DOHH2 (cell line): ENCODE results near the gene AKIP1.

ENCODE experiments used
- H3F3A ChIP-seq: fragments of 200-600 bp; sonication (generic), shearing (Covaris generic); 2 replicates; pipeline ENCODE4 v1.6.0; 2016; ENCODE audit warnings: antibody characterized with exemption, mild to moderate bottlenecking; ENCODE audit not compliant: control insufficient read depth, insufficient read depth
- H3K27ac ChIP-seq: fragments of 200-600 bp; sonication (generic); 2 replicates; pipeline ENCODE4 v1.5.1; 2014; ENCODE audit warnings: low read depth, mild to moderate bottlenecking, low read length, moderate library complexity
- H3K27me3 ChIP-seq: fragments of 200-600 bp; sonication (generic); 2 replicates; pipeline ENCODE4 v1.6.1; 2014; ENCODE audit warnings: mild to moderate bottlenecking, low read length, mixed read lengths; ENCODE audit not compliant: control insufficient read depth
- H3K36me3 ChIP-seq: fragments of 200-600 bp; sonication (generic); 2 replicates; pipeline ENCODE4 v1.6.1; 2014; ENCODE audit warnings: mild to moderate bottlenecking, low read length, moderate library complexity, mixed read lengths; ENCODE audit not compliant: control insufficient read depth
- H3K4me1 ChIP-seq: fragments of 200-600 bp; sonication (generic); 2 replicates; pipeline ENCODE4 v1.6.1; 2014; ENCODE audit warnings: mild to moderate bottlenecking, low read length, mixed read lengths; ENCODE audit not compliant: control insufficient read depth
- H3K4me2 ChIP-seq: fragments of 200-600 bp; sonication (generic); 2 replicates; pipeline ENCODE4 v1.6.0; 2014; ENCODE audit warnings: mild to moderate bottlenecking, low read length, moderate library complexity
- H3K4me3 ChIP-seq: fragments of 200-600 bp; sonication (generic); 2 replicates; pipeline ENCODE4 v1.5.1; 2014; ENCODE audit warnings: mild to moderate bottlenecking, low read length, mixed read lengths
- H3K79me2 ChIP-seq: fragments of 200-600 bp; sonication (generic); 2 replicates; pipeline ENCODE4 v1.6.1; 2014; ENCODE audit warnings: mild to moderate bottlenecking, low read length, mixed read lengths; ENCODE audit not compliant: control insufficient read depth
- H3K9me2 ChIP-seq: fragments of 200-600 bp; sonication (generic); replicated peaks from 2 replicates; pipeline ENCODE4 v1.6.1; 2014; ENCODE audit warnings: mild to moderate bottlenecking, low read length, mixed read lengths; ENCODE audit not compliant: control insufficient read depth
- H3K9me3 ChIP-seq: fragments of 200-600 bp; sonication (generic); 2 replicates; pipeline ENCODE4 v1.6.1; 2014; ENCODE audit warnings: antibody characterized with exemption, low read length, mixed read lengths; ENCODE audit not compliant: control insufficient read depth, insufficient read depth
- H4K20me1 ChIP-seq: fragments of 200-600 bp; sonication (generic); 2 replicates; pipeline ENCODE4 v1.6.0; 2014; ENCODE audit warnings: low read depth, mild to moderate bottlenecking, antibody characterized with exemption, low read length, moderate library complexity; ENCODE audit not compliant: control insufficient read depth, insufficient read depth
- EZH2phosphoT487 ChIP-seq: fragments of 200-600 bp; sonication (generic); IDR thresholded peaks from 2 replicates; pipeline ENCODE4 v1.6.1; 2017; ENCODE audit warnings: borderline replicate concordance, mild to moderate bottlenecking, antibody characterized with exemption, low read length, moderate library complexity, mixed read lengths
- TF ChIP-seq, protein P1 (sequence below): fragments of 200-600 bp; sonication (generic); IDR thresholded peaks from one replicate; pipeline ENCODE4 v1.5.1; 2014; ENCODE audit warnings: antibody characterized with exemption, mild to moderate bottlenecking, low read depth, low read length; ENCODE audit not compliant: poor library complexity, severe bottlenecking

Gene AKIP1

GRCh38 chr11:8928981-8929615 lies 18.1 kb downstream of the AKIP1 start:
- H3K9me2 ChIP-seq: no peaks in the 10 kb centered on the region
- no peaks in the 10 kb centered on the region for H3K4me1 ChIP-seq
- H3K4me2 ChIP-seq: no peak overlapping the region
- H3F3A ChIP-seq: no peaks in the 10 kb centered on the region
- no peaks in the 10 kb centered on the region for H3K27me3 ChIP-seq
- H3K9me3 ChIP-seq: no peaks in the 10 kb centered on the region
- no peak overlapping the region for H3K4me3 ChIP-seq
- H3K79me2 ChIP-seq: no peaks in the 10 kb centered on the region
- no peaks in the 10 kb centered on the region; the same call in 1 of the 2 replicates for H3K36me3 ChIP-seq
- H4K20me1 ChIP-seq: no peaks in the 10 kb centered on the region
- TF ChIP-seq, protein P1, sequence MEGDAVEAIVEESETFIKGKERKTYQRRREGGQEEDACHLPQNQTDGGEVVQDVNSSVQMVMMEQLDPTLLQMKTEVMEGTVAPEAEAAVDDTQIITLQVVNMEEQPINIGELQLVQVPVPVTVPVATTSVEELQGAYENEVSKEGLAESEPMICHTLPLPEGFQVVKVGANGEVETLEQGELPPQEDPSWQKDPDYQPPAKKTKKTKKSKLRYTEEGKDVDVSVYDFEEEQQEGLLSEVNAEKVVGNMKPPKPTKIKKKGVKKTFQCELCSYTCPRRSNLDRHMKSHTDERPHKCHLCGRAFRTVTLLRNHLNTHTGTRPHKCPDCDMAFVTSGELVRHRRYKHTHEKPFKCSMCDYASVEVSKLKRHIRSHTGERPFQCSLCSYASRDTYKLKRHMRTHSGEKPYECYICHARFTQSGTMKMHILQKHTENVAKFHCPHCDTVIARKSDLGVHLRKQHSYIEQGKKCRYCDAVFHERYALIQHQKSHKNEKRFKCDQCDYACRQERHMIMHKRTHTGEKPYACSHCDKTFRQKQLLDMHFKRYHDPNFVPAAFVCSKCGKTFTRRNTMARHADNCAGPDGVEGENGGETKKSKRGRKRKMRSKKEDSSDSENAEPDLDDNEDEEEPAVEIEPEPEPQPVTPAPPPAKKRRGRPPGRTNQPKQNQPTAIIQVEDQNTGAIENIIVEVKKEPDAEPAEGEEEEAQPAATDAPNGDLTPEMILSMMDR: no peak
- TF ChIP-seq EZH2phosphoT487: no peak
- H3K27ac ChIP-seq: no peak overlapping the region

- TF ChIP-seq, protein P1: no peak
- no peak for TF ChIP-seq EZH2phosphoT487
- H3K4me2 ChIP-seq: no peak overlapping the region
Observed at GRCh38 chr11:8930456-8931175, 19.6 kb downstream of the AKIP1 start.

GRCh38 chr11:8932564-8933180 lies 21.7 kb downstream of the AKIP1 start, which contains the start of gene C11orf16:
Gene C11orf16 (minus strand): TSS chr11:8932947. CDS start chr11:8932308, 639 bp downstream.
- no peak within 1 kb of the TSS for H3K4me3 ChIP-seq
- TF ChIP-seq, protein P1: no peak
- no peak for TF ChIP-seq EZH2phosphoT487
- H3K27ac ChIP-seq: no peak within 1 kb of the TSS
- H3K36me3 ChIP-seq: no peaks in the 10 kb centered on the region
- no peaks in the 10 kb centered on the region for H3K9me2 ChIP-seq
- H3F3A ChIP-seq: no peaks in the 10 kb centered on the region
- no peaks in the 10 kb centered on the region for H4K20me1 ChIP-seq
- no peaks in the 10 kb centered on the region for H3K4me1 ChIP-seq
- H3K27me3 ChIP-seq: no peaks in the 10 kb centered on the region
- no peaks in the 10 kb centered on the region for H3K79me2 ChIP-seq
- H3K4me2 ChIP-seq: no peak within 1 kb of the TSS
- H3K9me3 ChIP-seq: no peaks in the 10 kb centered on the region

More at GRCh38 chr11:8930456-8931175, 19.6 kb downstream of the AKIP1 start:
- H3K27ac ChIP-seq: no peak overlapping the region
- no peaks in the 10 kb centered on the region for H3K9me3 ChIP-seq
- H3K36me3 ChIP-seq: no peaks in the 10 kb centered on the region; the same call in 1 of the 2 replicates
- H3K9me2 ChIP-seq: no peaks in the 10 kb centered on the region
- H3K4me1 ChIP-seq: no peaks in the 10 kb centered on the region
- no peaks in the 10 kb centered on the region for H4K20me1 ChIP-seq
- no peaks in the 10 kb centered on the region for H3K27me3 ChIP-seq
- H3K79me2 ChIP-seq: no peaks in the 10 kb centered on the region
- no peaks in the 10 kb centered on the region for H3F3A ChIP-seq
- H3K4me3 ChIP-seq: no peak overlapping the region
